GM19025 (cell line): Measurements from ENCODE around the gene SHOC1.
"Not testable (repeated sequence)": the region's sequence is repeated elsewhere in the genome, so short reads cannot be mapped to it uniquely, and the experiment has no call there.

Experiments
- ATAC-seq: cut with Tn5 transposase; IDR thresholded peaks from one replicate; pipeline ENCODE4 v1.9.1; 2021; ENCODE audit warnings: mild to moderate bottlenecking, low read depth, moderate library complexity; ENCODE audit not compliant: unreplicated experiment

The SHOC1 gene

DNA sequence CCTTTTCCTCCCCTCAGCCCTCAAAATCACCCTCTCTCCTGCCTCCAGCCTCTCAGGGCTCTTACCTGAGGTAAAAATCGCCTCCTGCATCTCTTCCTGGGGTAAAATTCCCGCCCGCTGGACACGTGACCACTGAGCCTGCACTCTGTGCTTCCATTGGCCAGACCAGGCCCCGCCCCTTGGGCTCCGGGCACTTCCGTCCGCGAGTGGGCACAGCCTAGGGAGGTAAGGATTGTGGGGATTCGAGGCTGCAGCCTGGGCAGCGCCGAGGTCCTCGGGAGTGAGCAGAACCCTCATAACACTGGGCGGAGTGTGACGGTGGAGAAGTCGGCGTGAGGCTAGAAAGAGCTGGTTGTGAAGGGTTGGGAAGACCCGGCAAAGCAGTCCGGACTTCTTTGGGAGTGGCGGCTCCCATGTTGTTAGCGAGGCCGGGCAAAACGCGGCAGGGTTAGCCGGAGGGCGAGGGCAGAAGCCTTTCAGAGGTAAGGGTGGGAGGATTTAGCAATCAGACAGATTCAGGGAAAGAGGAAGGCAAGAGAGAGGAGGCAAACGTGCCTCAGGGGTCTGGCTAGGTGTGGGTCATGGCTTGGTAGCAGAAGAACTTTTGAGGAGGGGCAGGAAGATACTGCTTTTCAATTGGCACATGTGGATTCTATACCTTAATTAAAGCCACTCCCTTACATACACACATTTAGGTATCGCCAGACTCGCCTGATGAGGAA lies at the start of gene SHOC1:
TSS of gene SHOC1 (minus strand) at position 103 of the 722 bp plus-strand sequence. CDS start 3,519 bp downstream, outside the sequence.
- no peak for ATAC-seq

DNA sequence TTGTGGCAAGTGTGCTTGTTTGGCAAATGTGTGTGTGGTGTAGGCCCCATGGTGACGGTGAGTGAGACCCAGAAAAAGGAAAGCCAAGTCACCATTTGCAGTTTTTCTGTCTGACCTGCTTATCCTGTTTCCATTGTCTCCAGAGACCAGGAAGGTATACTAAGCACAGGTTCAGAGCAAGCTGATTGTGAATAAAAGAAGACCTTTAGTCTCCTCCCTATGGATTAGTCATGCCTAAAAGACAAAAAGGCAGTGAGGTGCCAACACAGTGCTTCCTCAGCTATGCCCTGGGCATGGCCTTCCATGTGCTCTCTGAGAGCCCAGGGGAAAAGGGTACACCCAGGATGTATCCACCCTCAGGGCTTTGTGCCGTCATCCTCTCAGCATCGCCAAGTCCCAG lies 49.2 kb upstream of the SHOC1 start:
- ATAC-seq, result no peak

DNA sequence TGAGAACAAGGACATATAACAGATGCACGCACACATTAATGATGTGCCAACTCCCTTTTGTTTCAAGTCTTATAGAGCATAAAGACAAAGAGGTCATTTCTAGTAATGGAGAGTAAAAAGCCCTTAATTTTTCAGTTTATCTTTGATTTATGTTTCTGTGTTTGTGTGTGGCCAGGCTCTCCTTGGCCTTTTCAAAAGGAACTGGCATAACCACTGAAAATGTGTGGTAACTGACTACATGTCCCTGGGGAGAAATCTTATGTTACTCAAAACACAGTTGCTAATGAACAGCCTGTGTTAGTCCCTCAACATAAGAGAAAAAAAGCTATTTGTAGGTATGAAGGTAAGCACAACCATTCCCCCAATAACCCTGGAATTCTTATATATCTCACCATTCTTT lies 47.6 kb upstream of the SHOC1 start:
- no peak for ATAC-seq

DNA sequence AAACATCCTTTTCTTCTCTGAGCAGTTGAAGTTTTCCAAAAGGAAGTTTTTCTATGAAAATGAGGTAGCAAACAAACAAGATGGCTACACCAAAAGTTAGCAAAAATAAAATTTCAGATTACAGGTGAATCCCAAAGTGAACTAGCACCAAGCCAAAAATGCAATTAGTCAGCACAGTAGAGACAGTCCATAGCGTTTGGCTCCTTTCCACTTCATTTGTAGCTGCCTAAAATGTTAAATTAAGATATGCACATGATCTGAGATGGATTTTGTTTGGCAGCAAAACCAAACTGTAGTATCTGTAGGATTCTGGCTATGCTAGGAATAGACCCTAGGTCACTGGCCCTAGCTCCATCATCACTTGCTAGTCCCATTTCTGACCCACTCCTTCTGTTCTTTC lies 45.7 kb upstream of the SHOC1 start:
- no peak for ATAC-seq

DNA sequence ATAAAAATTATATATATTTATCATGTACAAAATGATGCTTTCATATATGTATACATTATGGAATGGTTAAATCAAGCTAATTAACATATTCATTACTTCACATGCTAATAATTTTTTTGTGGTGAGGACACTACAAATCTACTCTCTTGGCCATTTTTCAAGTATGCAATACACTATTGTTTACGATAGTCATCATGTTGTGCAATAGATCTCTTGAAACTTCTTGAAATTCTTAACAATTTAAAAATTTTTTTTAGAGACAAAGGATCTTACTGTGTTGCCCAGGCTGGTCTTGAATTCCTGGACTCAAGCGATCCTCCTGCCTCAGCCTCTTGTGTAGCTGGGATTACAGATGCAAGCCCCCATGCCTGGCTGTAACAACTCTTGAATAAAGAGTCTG lies 45.2 kb upstream of the SHOC1 start:
- ATAC-seq, result no peak

DNA sequence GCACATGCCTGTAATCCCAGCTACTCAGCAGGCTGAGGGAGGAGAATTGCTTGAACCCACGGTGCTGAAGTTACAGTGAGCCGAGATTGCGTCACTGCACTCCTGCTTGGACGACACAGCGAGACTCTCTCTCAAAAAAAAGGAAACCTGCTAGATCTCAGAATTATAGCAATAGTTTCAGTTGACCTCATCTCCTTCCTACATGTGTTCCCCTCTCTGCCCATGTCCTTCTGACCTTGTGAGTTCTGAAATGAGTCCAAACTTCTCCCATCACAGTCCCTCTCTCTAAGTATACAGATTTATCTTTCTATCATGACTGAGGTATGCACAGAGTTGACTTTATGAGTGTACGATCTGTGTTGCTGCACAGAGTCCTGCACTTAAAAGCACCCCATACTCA lies 44.6 kb upstream of the SHOC1 start:
- peak; percentile 60 for ATAC-seq

DNA sequence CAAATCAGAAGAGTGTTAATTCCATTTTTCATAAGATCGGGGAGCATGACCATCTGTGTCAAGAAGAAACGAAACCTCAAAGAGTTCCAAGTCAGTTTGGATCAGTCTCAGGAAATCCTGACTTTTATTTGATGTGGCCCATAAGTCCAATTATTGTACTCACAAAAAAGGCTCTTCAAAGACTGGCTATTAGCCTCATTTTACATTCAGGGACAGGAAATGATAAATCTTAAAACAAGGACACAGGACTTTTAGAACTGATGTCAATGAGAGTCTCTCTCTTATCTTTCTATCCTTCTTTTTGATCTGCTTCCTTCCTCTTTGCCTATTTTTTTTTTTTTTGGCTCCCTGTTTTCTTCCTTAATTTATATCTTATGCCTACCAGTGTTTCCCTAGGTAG lies 43.7 kb upstream of the SHOC1 start:
- ATAC-seq, result no peak

GRCh38 chr9:111836311-111836710 lies 41.6 kb upstream of the SHOC1 start:
- ATAC-seq, result no peak

DNA sequence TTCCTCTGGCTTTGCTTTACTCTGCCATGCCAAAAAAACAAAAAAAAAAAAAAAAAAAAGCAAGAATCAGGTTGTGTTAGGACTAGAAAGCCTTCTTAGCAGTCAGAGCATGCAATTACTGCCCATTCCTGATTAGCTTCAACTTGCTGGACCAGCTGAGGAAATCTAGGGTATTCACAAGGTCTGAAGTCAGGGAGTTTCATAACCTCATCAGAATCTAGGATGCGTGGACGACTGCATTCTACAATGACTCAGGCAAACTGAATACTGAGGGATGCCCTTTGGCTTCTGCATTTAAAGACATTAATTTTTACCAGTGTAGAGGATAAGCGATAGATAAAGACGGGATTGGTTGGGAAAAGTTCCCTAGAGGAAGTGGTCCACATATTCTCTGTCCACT lies 39.2 kb upstream of the SHOC1 start:
- no peak for ATAC-seq

DNA sequence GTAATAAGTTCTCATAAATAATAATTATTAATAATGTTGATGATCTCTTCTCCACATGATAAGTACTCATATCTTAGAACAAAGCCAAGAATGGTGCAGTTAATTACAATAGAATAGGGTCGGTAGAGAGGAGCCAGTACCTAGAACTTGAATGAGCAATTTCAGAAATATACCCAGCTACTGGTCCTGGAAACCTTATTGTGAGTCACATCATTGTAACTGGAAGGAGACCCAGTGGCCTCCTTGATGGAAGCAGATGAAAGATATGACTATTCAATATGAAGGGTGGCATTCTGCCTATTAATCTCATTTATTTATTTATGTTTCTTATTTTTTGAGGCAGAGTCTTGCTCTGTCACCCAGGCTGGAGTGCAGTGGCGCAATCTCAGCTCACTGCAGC lies 37.7 kb upstream of the SHOC1 start:
- no peak for ATAC-seq

GRCh38 chr9:111831371-111832108 lies 36.8 kb upstream of the SHOC1 start:
- no peak for ATAC-seq

DNA sequence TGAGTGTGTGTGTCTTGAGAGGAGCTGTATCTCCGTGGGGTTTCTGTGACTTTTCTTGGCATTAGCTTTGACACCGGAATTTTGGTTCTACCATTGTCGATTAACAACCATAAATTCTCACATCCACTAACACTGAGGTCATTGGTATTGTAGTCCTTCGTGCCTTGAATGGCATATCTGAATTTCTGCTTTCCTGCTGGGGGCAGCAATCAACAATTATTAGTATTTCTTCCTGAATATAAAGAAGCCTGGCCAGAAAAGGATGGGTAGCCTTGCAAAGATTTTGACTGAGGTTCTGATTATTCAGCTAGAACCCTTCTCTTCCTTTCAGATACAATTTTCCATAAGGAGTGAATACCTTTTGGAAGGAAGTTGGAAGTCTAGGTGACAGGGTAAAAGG lies 33.5 kb upstream of the SHOC1 start:
- ATAC-seq, result no peak

DNA sequence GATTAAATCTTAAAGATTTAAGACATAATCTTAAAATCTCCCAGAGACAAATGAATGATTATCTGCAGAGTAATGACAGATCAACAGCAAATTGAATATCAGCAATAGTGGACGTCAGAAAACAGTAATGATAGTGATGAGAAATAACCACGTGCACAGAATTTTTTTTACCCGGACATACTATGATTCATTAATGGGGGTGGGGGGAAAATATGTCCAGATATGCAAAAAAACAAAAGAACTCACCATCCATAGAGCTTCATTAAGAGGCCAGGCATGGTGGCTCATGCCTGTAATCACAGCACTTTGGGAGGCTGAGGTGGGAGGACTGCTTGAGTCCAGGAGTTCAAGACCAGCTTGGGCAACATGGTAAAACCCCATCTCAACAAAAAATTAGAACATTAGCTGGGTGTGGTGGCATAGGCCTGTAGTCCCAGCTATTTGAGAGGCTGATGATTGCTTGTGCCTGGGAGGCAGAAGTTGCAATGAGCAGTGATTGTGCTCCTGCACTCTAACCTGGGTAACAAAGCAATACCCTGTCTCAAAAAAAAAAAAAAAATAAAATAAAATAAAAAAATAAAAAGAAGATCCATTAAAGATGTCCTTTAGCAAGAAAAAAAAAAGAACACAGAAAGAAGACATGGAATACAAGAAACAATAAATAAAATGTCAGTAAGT lies 30.9 kb upstream of the SHOC1 start:
- ATAC-seq, result no peak

DNA sequence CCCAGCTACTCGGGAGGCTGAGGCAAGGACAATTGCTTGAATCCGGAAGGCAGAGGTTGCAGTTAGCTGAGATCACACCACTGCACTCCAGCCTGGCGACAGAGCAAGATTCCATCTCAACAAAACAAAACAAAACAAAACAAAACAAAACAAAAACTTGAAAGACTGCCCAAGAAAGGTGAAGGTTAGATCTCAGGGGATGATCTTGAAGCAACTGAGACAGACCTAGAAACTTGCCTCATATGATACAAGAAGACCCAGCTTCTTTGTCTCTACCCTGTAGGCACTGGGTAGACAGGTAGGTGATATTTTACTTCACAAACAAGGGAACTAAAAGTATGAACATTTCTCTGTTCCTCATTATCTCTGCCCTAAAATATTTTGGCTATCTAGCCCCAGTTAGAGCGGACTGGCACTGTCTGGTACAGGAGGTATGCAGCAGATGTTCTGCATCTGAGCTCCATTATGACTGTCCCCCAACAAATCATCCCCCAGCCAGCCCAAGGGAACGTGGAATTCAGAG lies 26.3 kb upstream of the SHOC1 start:
- ATAC-seq, result no peak

- ATAC-seq, result no peak
Observed at GRCh38 chr9:111819360-111819759, 24.6 kb upstream of the SHOC1 start.

- no peak for ATAC-seq
Observed at GRCh38 chr9:111815285-111816070, 20.7 kb upstream of the SHOC1 start.

DNA sequence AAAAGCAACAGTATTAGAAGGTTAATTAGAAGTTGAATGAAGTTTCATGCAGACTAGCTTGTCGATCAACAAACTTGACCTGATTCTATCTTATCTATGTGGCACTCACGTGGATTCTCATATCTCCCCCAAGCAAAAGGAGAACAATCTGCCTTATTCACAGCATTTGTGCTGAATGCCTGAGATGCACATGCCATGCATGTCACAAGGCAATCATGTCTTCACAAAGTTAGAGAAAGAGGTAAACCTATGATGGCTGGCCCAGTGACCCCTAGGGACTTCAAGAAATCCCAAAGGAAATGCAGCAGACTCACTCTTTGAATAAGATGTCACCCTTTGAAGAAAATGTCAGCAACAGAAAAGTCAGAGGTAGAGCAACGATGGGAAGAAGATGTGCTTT lies 17.6 kb upstream of the SHOC1 start:
- no peak for ATAC-seq

- no peak for ATAC-seq
Observed at GRCh38 chr9:111810908-111811307, 16.2 kb upstream of the SHOC1 start.

DNA sequence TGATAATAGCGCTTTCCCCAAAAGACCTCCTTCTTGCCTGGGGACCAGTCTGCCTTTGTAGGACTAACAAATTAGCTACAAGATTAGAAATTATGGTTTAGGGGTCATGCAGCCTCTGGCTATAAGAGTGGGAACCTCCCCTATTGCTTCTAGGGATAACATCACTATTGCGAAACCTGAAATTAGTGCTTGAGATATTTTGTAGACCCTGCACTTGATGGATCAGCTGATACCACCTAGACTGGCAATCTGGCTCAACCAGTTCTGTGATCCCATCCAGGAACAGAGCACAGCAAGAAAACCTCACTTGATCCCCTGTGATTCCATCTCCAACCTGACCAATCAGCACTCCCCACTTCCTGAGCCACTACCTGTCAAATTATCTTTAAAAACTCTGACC lies 15.7 kb upstream of the SHOC1 start:
- not testable (repeated sequence) for ATAC-seq

DNA sequence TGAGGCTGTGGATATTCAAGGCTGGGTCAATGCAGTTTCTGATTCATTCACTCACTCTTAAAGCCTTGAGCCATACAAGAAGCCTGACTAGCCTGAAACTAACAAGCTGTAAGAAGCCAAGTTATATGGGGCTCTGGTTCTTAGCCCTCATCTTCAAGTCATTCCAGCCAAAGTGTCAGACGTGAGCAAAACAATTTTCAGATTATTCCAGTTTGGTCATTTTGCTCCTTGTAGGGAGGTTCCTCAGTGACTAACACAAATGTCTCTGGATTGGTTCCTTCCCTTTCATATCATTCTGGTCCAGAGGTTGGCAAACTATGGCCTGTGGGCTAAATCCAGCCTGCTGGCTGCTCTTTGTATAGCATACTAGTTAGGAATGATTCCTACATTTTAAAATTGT lies 12.5 kb upstream of the SHOC1 start:
- no peak for ATAC-seq

DNA sequence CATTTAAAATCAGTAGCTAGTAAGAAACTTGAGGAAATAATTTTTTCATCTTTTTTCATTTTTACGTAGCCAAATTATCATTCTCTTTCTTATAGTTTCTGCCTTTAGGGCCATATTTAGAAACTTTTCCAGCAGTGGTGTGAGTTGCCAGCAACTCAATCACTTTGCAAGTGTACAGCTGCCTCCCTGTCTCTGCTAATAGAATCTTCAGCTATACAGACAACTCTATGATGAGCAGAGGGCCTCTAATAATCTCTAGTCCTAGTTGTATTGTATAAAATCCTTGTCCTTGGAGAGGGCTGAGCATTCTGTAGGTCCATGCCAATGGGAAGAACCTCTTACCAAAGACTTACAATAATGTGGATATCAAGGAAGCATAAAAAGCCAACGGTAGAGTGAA lies 11.5 kb upstream of the SHOC1 start:
- no peak for ATAC-seq
